Neural progenitor cell (in vitro differentiated cells): ENCODE data around the gene CNGA3.

Source experiments
- CTCF ChIP-seq: fragments of 200-600 bp; sonication (generic); IDR thresholded peaks from 2 replicates; pipeline ENCODE4 v1.5.1; 2017; ENCODE audit warnings: antibody characterized with exemption, mild to moderate bottlenecking
- EZH2 ChIP-seq: fragments of 200-600 bp; sonication (generic); IDR thresholded peaks from 2 replicates; pipeline ENCODE4 v1.6.1; 2017; ENCODE audit warnings: antibody characterized with exemption, mild to moderate bottlenecking, moderate library complexity
- EZH2phosphoT487 ChIP-seq: fragments of 200-600 bp; sonication (generic); IDR thresholded peaks from 2 replicates; pipeline ENCODE4 v1.6.1; 2017; ENCODE audit warnings: antibody characterized with exemption

DNA sequence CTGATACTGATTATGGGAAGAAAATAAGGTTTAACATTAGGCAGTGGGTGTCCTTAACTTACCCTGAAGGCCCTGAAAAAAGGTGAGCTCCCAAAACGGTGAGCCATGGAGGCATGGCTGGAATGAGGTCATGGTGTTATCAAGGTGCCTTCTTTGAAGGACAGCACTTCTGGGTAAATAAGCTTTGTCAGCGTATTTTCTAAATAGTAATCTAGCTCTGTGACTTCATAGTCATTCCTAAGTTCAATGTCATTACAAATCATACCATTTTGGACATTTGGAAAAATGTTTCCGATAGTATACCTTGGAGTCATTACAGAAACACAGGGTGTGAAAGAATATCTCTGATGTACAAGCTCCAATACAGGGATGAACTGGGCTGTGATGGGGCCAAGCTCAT lies 35.2 kb upstream of the CNGA3 start:
- no peak for TF ChIP-seq CTCF
- no peak for TF ChIP-seq EZH2
- no peak for TF ChIP-seq EZH2phosphoT487
